Measurements from ENCODE around the gene AJAP1. TPM values are rescaled to one million over a fixed set of nuclear protein-coding genes. Genes with fewer than 3 reads are reported as not detected.

The AJAP1 gene
- total RNA-seq (10 to 100 TPM in 5 of 7 donors, 1 to 10 TPM in 2; 5.1 to 20.8 (median 12.8) TPM), polyA plus RNA-seq (1 to 10 TPM; 1.2 to 1.5 TPM)
- long read RNA-seq, donor 1, full-length matches to known transcripts = 2 of 20 reads
- long read RNA-seq, donor 1, partial matches to known transcripts = 5 of 20 reads
- long read RNA-seq, donor 1, other reads (novel, unspliced or antisense) = 13 of 20 reads
- long read RNA-seq, donor 2, full-length matches to known transcripts = 1 of 1 reads
- long read RNA-seq, donor 2, partial matches to known transcripts = 0 of 1 reads
- long read RNA-seq, donor 2, other reads (novel, unspliced or antisense) = 0 of 1 reads
- long read RNA-seq, donor 3, full-length matches to known transcripts = 27 of 39 reads
- long read RNA-seq, donor 3, partial matches to known transcripts = 3 of 39 reads
- long read RNA-seq, donor 3, other reads (novel, unspliced or antisense) = 9 of 39 reads

- peak; percentile 48 to 69 (median 58) for DNase-seq
- no peaks in the 10 kb centered on the region for H3K36me3 ChIP-seq
- H3K27ac ChIP-seq = peak within 1 kb of the TSS in 1 of 2 donors; percentile 61
- TF ChIP-seq EP300 (IDR thresholded peaks at IDR 0.05) (no peak), POLR2A (IDR thresholded peaks at IDR 0.05) (no peak)
- TF ChIP-seq, protein P1, sequence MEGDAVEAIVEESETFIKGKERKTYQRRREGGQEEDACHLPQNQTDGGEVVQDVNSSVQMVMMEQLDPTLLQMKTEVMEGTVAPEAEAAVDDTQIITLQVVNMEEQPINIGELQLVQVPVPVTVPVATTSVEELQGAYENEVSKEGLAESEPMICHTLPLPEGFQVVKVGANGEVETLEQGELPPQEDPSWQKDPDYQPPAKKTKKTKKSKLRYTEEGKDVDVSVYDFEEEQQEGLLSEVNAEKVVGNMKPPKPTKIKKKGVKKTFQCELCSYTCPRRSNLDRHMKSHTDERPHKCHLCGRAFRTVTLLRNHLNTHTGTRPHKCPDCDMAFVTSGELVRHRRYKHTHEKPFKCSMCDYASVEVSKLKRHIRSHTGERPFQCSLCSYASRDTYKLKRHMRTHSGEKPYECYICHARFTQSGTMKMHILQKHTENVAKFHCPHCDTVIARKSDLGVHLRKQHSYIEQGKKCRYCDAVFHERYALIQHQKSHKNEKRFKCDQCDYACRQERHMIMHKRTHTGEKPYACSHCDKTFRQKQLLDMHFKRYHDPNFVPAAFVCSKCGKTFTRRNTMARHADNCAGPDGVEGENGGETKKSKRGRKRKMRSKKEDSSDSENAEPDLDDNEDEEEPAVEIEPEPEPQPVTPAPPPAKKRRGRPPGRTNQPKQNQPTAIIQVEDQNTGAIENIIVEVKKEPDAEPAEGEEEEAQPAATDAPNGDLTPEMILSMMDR (IDR thresholded peaks at IDR 0.05) = no peak
- no peaks in the 10 kb centered on the region for H3K27me3 ChIP-seq
- WGBS, 3 donors = 2 to 3% (median 2%) methylated on average over 43 to 109 of the region's 112 CpGs
- intact Hi-C loops (cut with DNase I) = loop anchor here in 2 of 4 donors (5.0 to 10.0 kb wide), 6 partner anchors 861 to 1321 kb away; no protein-coding TSS in a partner anchor
- H3K9me3 ChIP-seq = no peaks in the 10 kb centered on the region
- H3K4me1 ChIP-seq (ENCODE audit: insufficient read depth) = peaks cover 4% of the 10 kb centered on the region
- H3K4me3 ChIP-seq = peak within 1 kb of the TSS; percentile 37
Observed at GRCh38 chr1:4653796-4654725, at the start of gene AJAP1. TSS of gene AJAP1 (plus strand) at chr1:4654609. CDS start at chr1:4655426, 817 bp downstream.

DNA sequence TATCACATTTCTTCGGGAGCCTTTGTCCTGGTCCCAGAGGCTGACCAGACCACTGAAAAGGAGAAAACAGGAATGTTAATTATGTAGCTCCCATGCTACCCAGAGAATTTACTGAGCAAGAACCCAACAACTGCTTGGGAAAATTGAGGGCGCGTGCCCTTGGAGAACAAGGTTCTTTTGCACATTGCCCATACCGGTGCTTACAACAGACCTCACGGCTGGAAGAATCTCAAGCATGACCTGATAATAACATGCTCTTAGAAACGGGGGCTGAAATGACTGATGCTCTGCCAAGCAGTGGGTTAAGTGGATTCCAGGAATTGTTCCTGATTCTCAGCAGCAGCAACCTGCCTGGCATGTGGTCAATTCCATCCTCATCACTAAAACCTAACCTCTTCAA is 49.3 kb upstream of the AJAP1 start:
- intact Hi-C loops (cut with DNase I) = no loop called here
- H3K9me3 ChIP-seq = no peaks in the 10 kb centered on the region
- no peak overlapping the region for H3K27ac ChIP-seq
- no peaks in the 10 kb centered on the region for H3K4me1 ChIP-seq (ENCODE audit: insufficient read depth)
- H3K4me3 ChIP-seq = no peak overlapping the region
- no peak for DNase-seq
- TF ChIP-seq EP300 (IDR thresholded peaks at IDR 0.05) (no peak), POLR2A (IDR thresholded peaks at IDR 0.05) (no peak)
- TF ChIP-seq, protein P1 (IDR thresholded peaks at IDR 0.05) = no peak
- H3K27me3 ChIP-seq = no peaks in the 10 kb centered on the region
- WGBS, 3 donors = 18 to 29% (median 25%) methylated on average over 6 of the region's 6 CpGs
- H3K36me3 ChIP-seq = no peaks in the 10 kb centered on the region

- no peak overlapping the region for H3K4me3 ChIP-seq
- no peak for DNase-seq
- no peaks in the 10 kb centered on the region for H3K27me3 ChIP-seq
- intact Hi-C loops (cut with DNase I) = no loop called here
- TF ChIP-seq POLR2A (IDR thresholded peaks at IDR 0.05) (no peak), EP300 (IDR thresholded peaks at IDR 0.05) (no peak)
- TF ChIP-seq, protein P1 (IDR thresholded peaks at IDR 0.05) = no peak
- no peaks in the 10 kb centered on the region for H3K4me1 ChIP-seq (ENCODE audit: insufficient read depth)
- no peaks in the 10 kb centered on the region for H3K9me3 ChIP-seq
- no peaks in the 10 kb centered on the region for H3K36me3 ChIP-seq
- WGBS, 3 donors = 63 to 67% (median 65%) methylated on average over 24 of the region's 24 CpGs
- H3K27ac ChIP-seq = no peak overlapping the region
Observed at GRCh38 chr1:4611563-4612341, 42.7 kb upstream of the AJAP1 start.

GRCh38 chr1:4612991-4613390 is 41.4 kb upstream of the AJAP1 start:
- H3K9me3 ChIP-seq = no peaks in the 10 kb centered on the region
- H3K4me3 ChIP-seq = no peak overlapping the region
- intact Hi-C loops (cut with DNase I) = no loop called here
- 54 to 66% (median 59%) methylated on average over 7 of the region's 7 CpGs for WGBS, 3 donors
- no peak for TF ChIP-seq POLR2A (IDR thresholded peaks at IDR 0.05)
- TF ChIP-seq, protein P1 (IDR thresholded peaks at IDR 0.05) = no peak
- no peak for TF ChIP-seq EP300 (IDR thresholded peaks at IDR 0.05)
- H3K4me1 ChIP-seq (ENCODE audit: insufficient read depth) = no peaks in the 10 kb centered on the region
- DNase-seq = no peak
- H3K27me3 ChIP-seq = no peaks in the 10 kb centered on the region
- no peaks in the 10 kb centered on the region for H3K36me3 ChIP-seq
- no peak overlapping the region for H3K27ac ChIP-seq

All from ovary (tissue), 10 donors.